Measurements from ENCODE around the gene BPGM. TPM values are rescaled to one million over a fixed set of nuclear protein-coding genes. Genes with fewer than 3 reads are reported as not detected.

The BPGM gene
- total and polyA plus RNA-seq, 7 donors, result 10.1 to 55.7 (median 14.9) TPM

GRCh38 chr7:134654104-134654775, 7.6 kb downstream of the BPGM start:
- intact Hi-C loops (cut with DNase I), result no loop called here
- ATAC-seq, result no peak
- peaks cover 3% of the 10 kb centered on the region for H3K4me1 ChIP-seq
- H3K4me3 ChIP-seq, result no peak overlapping the region
- no peaks in the 10 kb centered on the region for H3K27me3 ChIP-seq (ENCODE audit: insufficient read depth in 3 of 3, low read length in 2 of 3)
- DNase-seq, result no peak
- no peak for TF ChIP-seq CTCF (IDR thresholded peaks at IDR 0.05)
- no peaks in the 10 kb centered on the region for H3K36me3 ChIP-seq (ENCODE audit: insufficient read depth in 1 of 2, low read depth in 1 of 2)
- 24 to 60% (median 33%) methylated on average over 4 of the region's 4 CpGs for WGBS, 3 donors
- no peaks in the 10 kb centered on the region for H3K9me3 ChIP-seq
- H3K27ac ChIP-seq, result no peak overlapping the region

- WGBS, 3 donors, result 68 to 71% (median 68%) methylated on average over 5 of the region's 5 CpGs
- no peak for ATAC-seq
- no peak overlapping the region for H3K4me3 ChIP-seq
- H3K27me3 ChIP-seq (ENCODE audit: insufficient read depth in 3 of 3, low read length in 2 of 3), result no peaks in the 10 kb centered on the region
- peaks cover 0 to 12% of the 10 kb centered on the region in 2 donors for H3K36me3 ChIP-seq (ENCODE audit: insufficient read depth in 1 of 2, low read depth in 1 of 2)
- no peaks in the 10 kb centered on the region for H3K4me1 ChIP-seq
- TF ChIP-seq CTCF (IDR thresholded peaks at IDR 0.05), result no peak
- no peak for DNase-seq
- H3K9me3 ChIP-seq, result no peaks in the 10 kb centered on the region
- no peak overlapping the region for H3K27ac ChIP-seq
- intact Hi-C loops (cut with DNase I), result no loop called here
Measured at GRCh38 chr7:134657526-134657925, 10.9 kb downstream of the BPGM start.

GRCh38 chr7:134660242-134660785, 13.7 kb downstream of the BPGM start:
- H3K4me3 ChIP-seq, result no peak overlapping the region
- H3K4me1 ChIP-seq, result no peaks in the 10 kb centered on the region
- no peaks in the 10 kb centered on the region for H3K27me3 ChIP-seq (ENCODE audit: insufficient read depth in 3 of 3, low read length in 2 of 3)
- TF ChIP-seq CTCF (IDR thresholded peaks at IDR 0.05), result no peak
- WGBS, 3 donors, result 81 to 90% (median 86%) methylated on average over 7 of the region's 7 CpGs
- H3K36me3 ChIP-seq (ENCODE audit: insufficient read depth in 1 of 2, low read depth in 1 of 2), result peaks cover 0 to 18% of the 10 kb centered on the region in 2 donors
- ATAC-seq, result no peak
- no peaks in the 10 kb centered on the region for H3K9me3 ChIP-seq
- intact Hi-C loops (cut with DNase I), result no loop called here
- H3K27ac ChIP-seq, result no peak overlapping the region
- no peak for DNase-seq

GRCh38 chr7:134660961-134661376, 14.3 kb downstream of the BPGM start:
- Histone ChIP-seq H3K4me3 (no peak overlapping the region), H3K36me3 (ENCODE audit: insufficient read depth in 1 of 2, low read depth in 1 of 2) (peaks cover 0 to 18% of the 10 kb centered on the region in 2 donors), H3K4me1 (no peaks in the 10 kb centered on the region), H3K9me3 (no peaks in the 10 kb centered on the region), H3K27me3 (ENCODE audit: insufficient read depth in 3 of 3, low read length in 2 of 3) (no peaks in the 10 kb centered on the region), H3K27ac (no peak overlapping the region)
- WGBS, 3 donors, result 30 to 39% (median 36%) methylated on average over 1 of the region's 1 CpG
- DNase-seq (no peak), ATAC-seq (no peak)
- intact Hi-C loops (cut with DNase I), result no loop called here
- TF ChIP-seq CTCF (IDR thresholded peaks at IDR 0.05), result no peak

Measured in psoas muscle (tissue), 8 donors.